Activated naive CD4-positive, alpha-beta T cell treated with anti-CD3 and anti-CD28 coated beads for 36 hours (primary cell): ENCODE measurements around the gene WTIP. TPM values are rescaled to one million over a fixed set of nuclear protein-coding genes. Genes with fewer than 3 reads are reported as not detected.
"Not testable (repeated sequence)": the region's sequence is repeated elsewhere in the genome, so short reads cannot be mapped to it uniquely, and the experiment has no call there.

Experiments
- CTCF ChIA-PET: fragments of 350-600 bp; sonication (Branson Sonifier 250); formaldehyde crosslinking; loops from one replicate; lab custom pipeline; 2021; ENCODE audit warnings: antibody characterized with exemption; lab: Charles Lee
- DNase-seq: peaks from one replicate; pipeline ENCODE4 v3.0.0-alpha.2; 2020
- H3K27ac Mint-ChIP-seq: one replicate; pipeline ENCODE4 v1.8.0; 2021; ENCODE audit warnings: mild to moderate bottlenecking, mixed read lengths
- H3K27me3 Mint-ChIP-seq: one replicate; pipeline ENCODE4 v1.8.0; 2021; ENCODE audit warnings: low read depth, mixed read lengths
- H3K36me3 Mint-ChIP-seq: one replicate; pipeline ENCODE4 v1.8.0; 2021; ENCODE audit warnings: low read depth, mixed read lengths
- H3K4me1 Mint-ChIP-seq: one replicate; pipeline ENCODE4 v1.8.0; 2021; ENCODE audit warnings: low read depth, mixed read lengths
- H3K4me3 Mint-ChIP-seq: one replicate; pipeline ENCODE4 v1.8.0; 2021; ENCODE audit warnings: mild to moderate bottlenecking, moderate library complexity, mixed read lengths
- H3K9me3 Mint-ChIP-seq: one replicate; pipeline ENCODE4 v1.8.0; 2021; ENCODE audit warnings: mixed read lengths
- intact Hi-C: fragments of 100-400 bp; cut with micrococcal nuclease; formaldehyde crosslinking; loops from one replicate; pipeline ENCODE4 v1.15.1; 2023
- total RNA-seq, 2 experiments: library from RNA; stranded (reverse); gene quantifications; one replicate each; pipeline ENCODE4 v1.2.3, GENCODE V29; 2021

WTIP gene
- total RNA-seq, 2 experiments from 2014 or later = 0.81 to 0.89 TPM

GRCh38 chr19:34464785-34465184 is 16.8 kb upstream of the WTIP start:
- H3K27me3 Mint-ChIP-seq, CTCF ChIA-PET, DNase-seq, H3K27ac Mint-ChIP-seq, H3K9me3 Mint-ChIP-seq, H3K4me1 Mint-ChIP-seq, H3K4me3 Mint-ChIP-seq, intact Hi-C loops: not testable (repeated sequence)
- peaks cover 55% of the 10 kb centered on the region for H3K36me3 Mint-ChIP-seq

DNA sequence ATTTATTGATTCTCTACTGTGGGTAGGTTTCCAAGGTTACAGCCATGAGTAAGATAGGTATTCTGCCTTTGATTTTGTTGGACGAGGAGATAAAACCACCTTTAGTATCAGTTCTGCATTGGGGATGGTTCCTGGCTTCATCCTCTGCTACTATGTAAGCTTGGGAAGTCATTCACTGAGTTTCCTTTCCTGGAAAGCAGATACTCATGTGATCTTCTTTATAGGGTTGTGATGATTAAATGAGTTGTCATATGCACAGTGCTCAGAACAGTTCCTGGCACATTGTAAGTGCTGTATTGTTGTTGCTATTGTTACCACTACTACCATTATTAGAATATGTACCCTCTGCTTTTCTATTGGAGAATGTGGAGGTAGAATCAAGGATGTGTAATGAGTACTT is 13.1 kb upstream of the WTIP start:
- Mint-ChIP-seq H3K36me3 (peaks cover 52% of the 10 kb centered on the region), H3K9me3 (no peaks in the 10 kb centered on the region), H3K27me3 (no peaks in the 10 kb centered on the region), H3K4me3 (no peak overlapping the region), H3K4me1 (no peaks in the 10 kb centered on the region), H3K27ac (no peak overlapping the region)
- CTCF ChIA-PET = no interaction called here
- no peak for DNase-seq
- intact Hi-C loops = no loop called here

DNA sequence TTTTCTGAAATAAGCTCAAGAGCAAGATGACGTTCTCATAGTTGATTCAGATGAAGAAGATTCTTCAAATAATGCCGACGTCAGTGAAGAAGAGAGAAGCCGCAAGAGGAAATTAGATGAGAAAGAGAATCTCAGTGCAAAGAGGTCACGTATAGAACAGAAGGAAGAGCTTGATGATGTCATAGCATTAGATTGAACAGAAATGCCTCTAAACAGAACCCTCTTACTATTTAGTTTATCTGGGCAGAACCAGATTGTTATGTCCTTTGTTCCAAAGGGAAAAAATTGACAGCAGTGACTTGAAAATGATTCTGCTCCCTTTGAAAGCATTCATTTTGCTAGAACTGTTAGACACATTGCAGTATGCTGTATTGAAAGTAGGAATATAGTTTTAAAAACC is 12.5 kb upstream of the WTIP start:
- H3K27me3 Mint-ChIP-seq, DNase-seq, CTCF ChIA-PET, H3K9me3 Mint-ChIP-seq, H3K4me1 Mint-ChIP-seq, H3K4me3 Mint-ChIP-seq, H3K27ac Mint-ChIP-seq, intact Hi-C loops: not testable (repeated sequence)
- H3K36me3 Mint-ChIP-seq = peaks cover 48% of the 10 kb centered on the region

DNA sequence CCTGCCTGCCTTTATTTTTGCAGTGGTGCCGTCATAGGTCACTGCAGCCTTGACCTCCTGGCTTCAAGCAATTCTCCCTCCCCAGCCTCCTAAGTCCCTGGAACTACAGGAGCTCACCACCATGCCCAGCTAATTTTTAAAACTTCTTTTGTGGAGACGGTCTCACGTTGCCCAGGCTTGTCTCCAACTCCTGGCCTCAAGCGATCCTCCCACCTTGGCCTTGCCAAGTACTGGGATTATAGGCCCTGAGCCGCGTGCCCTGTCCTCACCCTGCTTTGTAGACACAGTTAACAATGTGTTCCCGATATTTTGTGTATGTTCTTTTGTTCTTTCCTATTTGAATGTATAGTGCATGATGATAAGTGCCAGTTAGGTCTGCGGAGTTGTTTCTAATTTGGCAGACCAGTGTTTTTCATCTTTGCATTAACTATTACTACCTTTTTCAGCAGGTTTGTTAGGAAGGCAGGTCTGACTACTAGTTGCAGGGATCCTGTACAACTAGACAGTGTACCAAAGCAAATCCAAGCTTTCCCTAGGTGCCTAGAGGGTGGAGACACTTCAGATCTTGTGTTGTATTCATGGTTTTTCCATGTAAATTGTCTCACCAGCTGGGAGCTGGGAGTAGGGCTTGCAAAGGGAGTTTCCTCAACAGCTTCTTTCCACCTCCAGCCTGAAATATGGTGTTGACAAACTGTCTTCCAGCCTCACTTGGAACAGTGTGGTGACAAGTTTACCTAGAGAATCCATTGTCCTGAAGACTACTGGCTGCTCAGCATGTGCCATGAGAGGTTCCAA is 9.5 kb upstream of the WTIP start:
- peaks cover 19% of the 10 kb centered on the region for H3K4me1 Mint-ChIP-seq
- H3K27ac Mint-ChIP-seq = no peak overlapping the region
- no peak overlapping the region for H3K4me3 Mint-ChIP-seq
- CTCF ChIA-PET = no interaction called here
- no peaks in the 10 kb centered on the region for H3K27me3 Mint-ChIP-seq
- no peaks in the 10 kb centered on the region for H3K9me3 Mint-ChIP-seq
- no peak for DNase-seq
- peaks cover 31% of the 10 kb centered on the region for H3K36me3 Mint-ChIP-seq
- intact Hi-C loops = no loop called here

DNA sequence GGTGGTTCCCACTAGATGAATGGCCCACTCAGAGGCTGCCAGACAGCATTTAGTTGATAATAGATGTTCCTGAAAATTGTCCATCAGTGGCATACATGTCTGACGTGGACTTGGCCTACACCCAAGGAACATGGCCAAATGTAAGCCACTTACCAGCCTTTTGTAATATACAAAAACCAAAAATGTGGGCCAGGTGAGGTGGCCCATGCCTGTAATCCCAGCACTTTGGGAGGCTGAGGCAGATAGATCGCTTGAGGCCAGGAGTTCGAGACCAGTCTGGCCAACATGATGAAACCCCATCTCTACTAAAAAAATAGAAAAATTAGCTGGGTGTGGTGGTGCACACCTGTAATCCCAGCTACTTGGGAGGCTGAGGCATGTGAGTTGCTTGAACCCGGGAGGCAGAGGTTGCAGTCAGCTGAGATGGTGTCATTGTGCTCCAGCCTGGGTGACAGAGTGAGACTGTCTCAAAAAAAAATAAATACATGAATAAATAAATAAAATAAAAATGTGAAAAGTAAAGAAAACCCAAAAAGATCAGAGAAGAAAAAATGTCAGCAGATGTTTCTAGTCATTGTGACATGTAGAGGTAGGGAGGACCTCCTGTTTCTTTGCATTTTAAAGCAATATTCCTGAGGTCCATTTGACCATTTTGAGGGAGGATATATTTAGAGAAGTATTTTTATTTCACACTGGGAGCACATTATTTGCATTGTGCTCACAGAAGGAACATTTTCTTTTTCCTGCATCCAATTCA is 7.1 kb upstream of the WTIP start:
- H3K27me3 Mint-ChIP-seq = peaks cover 6% of the 10 kb centered on the region
- intact Hi-C loops = no loop called here
- CTCF ChIA-PET = interaction anchor here (0.7 to 0.8 kb wide), 2 partner anchors 26 to 47 kb away, joined by 4 read pairs; no protein-coding TSS in a partner anchor
- H3K4me1 Mint-ChIP-seq = peaks cover 19% of the 10 kb centered on the region
- no peak for DNase-seq
- H3K27ac Mint-ChIP-seq = peak overlapping the region; percentile 84
- H3K36me3 Mint-ChIP-seq = peaks cover 26% of the 10 kb centered on the region
- H3K4me3 Mint-ChIP-seq = no peak overlapping the region
- no peaks in the 10 kb centered on the region for H3K9me3 Mint-ChIP-seq

GRCh38 chr19:34475026-34475974 is 6.3 kb upstream of the WTIP start:
- Mint-ChIP-seq H3K9me3 (no peaks in the 10 kb centered on the region), H3K27ac (peak overlapping the region; percentile 84), H3K4me1 (peaks cover 19% of the 10 kb centered on the region), H3K36me3 (peaks cover 22% of the 10 kb centered on the region), H3K4me3 (no peak overlapping the region), H3K27me3 (peaks cover 11% of the 10 kb centered on the region)
- intact Hi-C loops = loop anchor here (1.0 kb wide), 2 partner anchors 26 to 45 kb away; no protein-coding TSS in a partner anchor
- CTCF ChIA-PET = interaction anchor here (0.7 kb wide), 1 partner anchor 48 kb away, joined by 4 read pairs; no protein-coding TSS in a partner anchor
- DNase-seq = peak; percentile 70

GRCh38 chr19:34475975-34476594 is 5.5 kb upstream of the WTIP start:
- Mint-ChIP-seq H3K27ac (no peak overlapping the region), H3K27me3 (peaks cover 18% of the 10 kb centered on the region), H3K9me3 (no peaks in the 10 kb centered on the region), H3K36me3 (peaks cover 20% of the 10 kb centered on the region), H3K4me3 (no peak overlapping the region), H3K4me1 (peaks cover 19% of the 10 kb centered on the region)
- no peak for DNase-seq
- CTCF ChIA-PET = no interaction called here
- intact Hi-C loops = loop anchor here (1.0 kb wide), 2 partner anchors 25 to 46 kb away; no protein-coding TSS in a partner anchor

DNA sequence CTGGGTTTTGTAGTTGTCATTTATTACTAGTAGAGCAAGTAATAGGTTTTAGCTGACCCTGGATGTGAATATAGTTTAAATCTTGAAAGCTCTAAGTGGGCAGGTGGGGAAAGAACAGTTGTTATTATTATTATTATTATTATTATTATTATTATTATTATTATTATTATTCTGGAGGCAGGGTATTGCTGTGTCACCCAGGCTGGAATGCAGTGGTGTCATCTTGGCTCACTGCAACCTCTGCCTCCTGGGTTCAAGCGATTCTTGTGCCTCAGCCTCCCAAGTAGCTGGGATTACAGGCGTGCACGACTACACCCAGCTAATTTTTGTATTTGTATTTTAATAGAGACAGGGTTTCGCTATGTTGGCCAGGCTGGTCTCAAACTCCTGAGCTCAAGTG is 3.1 kb upstream of the WTIP start:
- H3K27ac Mint-ChIP-seq, intact Hi-C loops, CTCF ChIA-PET: not testable (repeated sequence)

DNA sequence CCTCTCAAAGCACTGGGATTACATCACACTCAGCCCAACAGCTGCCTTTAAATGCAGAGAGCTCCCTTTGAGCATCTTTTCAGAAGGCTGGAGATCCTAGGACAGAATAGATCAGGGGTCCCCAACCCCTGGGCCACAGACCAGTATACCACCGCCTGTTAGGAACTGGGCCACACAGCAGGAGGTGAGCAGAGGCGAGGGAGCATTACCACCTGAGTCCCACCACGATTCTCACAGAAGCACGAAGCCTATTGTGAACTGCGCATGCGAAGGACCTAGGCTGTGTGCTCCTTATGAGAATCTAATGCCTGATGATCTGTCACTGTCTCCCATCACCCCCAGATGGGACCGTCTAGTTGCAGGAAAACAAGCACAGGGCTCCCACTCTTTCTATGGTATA is 2.2 kb upstream of the WTIP start:
- peaks cover 2% of the 10 kb centered on the region for H3K36me3 Mint-ChIP-seq
- no peak overlapping the region for H3K4me3 Mint-ChIP-seq
- H3K27me3 Mint-ChIP-seq = peaks cover 36% of the 10 kb centered on the region
- peaks cover 19% of the 10 kb centered on the region for H3K4me1 Mint-ChIP-seq
- H3K27ac Mint-ChIP-seq = no peak overlapping the region
- CTCF ChIA-PET = no interaction called here
- H3K9me3 Mint-ChIP-seq = no peaks in the 10 kb centered on the region
- no peak for DNase-seq
- intact Hi-C loops = no loop called here

More for the DNA sequence above, 3.1 kb upstream of the WTIP start:
- H3K9me3 Mint-ChIP-seq, DNase-seq, H3K4me3 Mint-ChIP-seq, H3K36me3 Mint-ChIP-seq: not testable (repeated sequence)
- peaks cover 28% of the 10 kb centered on the region for H3K27me3 Mint-ChIP-seq
- H3K4me1 Mint-ChIP-seq = peaks cover 23% of the 10 kb centered on the region

GRCh38 chr19:34480491-34480890 is 1.1 kb upstream of the WTIP start:
- intact Hi-C loops = no loop called here
- H3K36me3 Mint-ChIP-seq = no peaks in the 10 kb centered on the region
- CTCF ChIA-PET = no interaction called here
- peaks cover 38% of the 10 kb centered on the region for H3K27me3 Mint-ChIP-seq
- no peaks in the 10 kb centered on the region for H3K9me3 Mint-ChIP-seq
- no peak overlapping the region for H3K4me3 Mint-ChIP-seq
- peaks cover 9% of the 10 kb centered on the region for H3K4me1 Mint-ChIP-seq
- DNase-seq = no peak
- no peak overlapping the region for H3K27ac Mint-ChIP-seq

GRCh38 chr19:34481861-34482379 is 362 bp downstream of the WTIP start:
- no peaks in the 10 kb centered on the region for H3K36me3 Mint-ChIP-seq
- intact Hi-C loops = no loop called here
- no peak overlapping the region for H3K4me3 Mint-ChIP-seq
- H3K4me1 Mint-ChIP-seq = peaks cover 5% of the 10 kb centered on the region
- no peak overlapping the region for H3K27ac Mint-ChIP-seq
- CTCF ChIA-PET = interaction anchor here (0.5 kb wide), 1 partner anchor 386 kb away, joined by 3 read pairs; no protein-coding TSS in a partner anchor
- no peaks in the 10 kb centered on the region for H3K9me3 Mint-ChIP-seq
- peaks cover 46% of the 10 kb centered on the region for H3K27me3 Mint-ChIP-seq
- no peak for DNase-seq
